Left lung (tissue), 10 donors: Measurements from ENCODE around the gene GABRG3. TPM values are rescaled to one million over a fixed set of nuclear protein-coding genes. Genes with fewer than 3 reads are reported as not detected.

Source experiments
- ATAC-seq: fragments of 200-7000 bp; cut with Tn5 transposase; one replicate; pipeline ENCODE4 v1.9.1; 2020; ENCODE audit warnings: moderate library complexity
- DNase-seq, 4 donors: peaks; one replicate each; pipeline ENCODE4 v3.0.0-alpha.2; 2013 to 2020
- H3K27ac ChIP-seq, 2 donors: fragments of 200-600 bp; sonication (generic) in 1 of 2; one replicate each; pipeline versions ENCODE4 v1.5.0 to v1.8.0; 2020 to 2021
- H3K27me3 ChIP-seq, 2 donors: fragments of 200-600 bp; sonication (generic) in 1 of 2; one replicate each; pipeline versions ENCODE4 v1.5.0 to v1.8.0; 2020 to 2021
- H3K36me3 ChIP-seq, 2 donors: fragments of 200-600 bp; sonication (generic) in 1 of 2; one replicate each; pipeline versions ENCODE4 v1.5.0 to v1.8.0; 2020 to 2021
- H3K4me1 ChIP-seq, 2 donors: fragments of 200-600 bp; one replicate each; pipeline ENCODE4 v1.8.0; 2021
- H3K4me3 ChIP-seq, 2 donors: fragments of 200-600 bp; sonication (generic) in 1 of 2; one replicate each; pipeline versions ENCODE4 v1.5.0 to v1.8.0; 2020 to 2021; ENCODE audit warnings: mild to moderate bottlenecking in 1 of 2
- H3K9me3 ChIP-seq, 2 donors: fragments of 200-600 bp; sonication (generic) in 1 of 2; one replicate each; pipeline versions ENCODE4 v1.5.0 to v1.8.0; 2020 to 2021
- intact Hi-C, 2 donors: fragments of 100-400 bp; cut with DNase I; formaldehyde crosslinking; loops; one replicate each; pipeline versions ENCODE4 v1.11.2 to v1.14.2; 2022
- polyA plus RNA-seq, 6 donors: library from polyadenylated mRNA; unstranded; fragments of 120-200 nt; gene quantifications; one replicate each; pipeline ENCODE4 v1.2.1, GENCODE V29; 2013; ENCODE audit not compliant: insufficient read length in 6 of 6
- total RNA-seq, 2 donors: library from RNA; stranded (reverse); fragmentation: NEBNext Ultra II Directional; extraction: Animal tissue kit (Norgen Biotek cat#: 25700); gene quantifications; one replicate each; pipeline ENCODE4 v1.2.1, GENCODE V29; 2021
- TF ChIP-seq, protein P1 (sequence below), 2 donors: fragments of 200-600 bp; sonication (generic) in 1 of 2; IDR thresholded peaks; one replicate each; pipeline versions ENCODE4 v1.5.0 to v1.8.0; 2021; ENCODE audit warnings: antibody characterized with exemption in 2 of 2
- donor health status: DM: no; HTN: yes; CAD: no.
- donor health status: DM: no; HTN: no; CAD: no.

Gene GABRG3
- total and polyA plus RNA-seq, 8 donors = 0.23 to 13.8 (median 10.3) TPM; not detected in 1

DNA sequence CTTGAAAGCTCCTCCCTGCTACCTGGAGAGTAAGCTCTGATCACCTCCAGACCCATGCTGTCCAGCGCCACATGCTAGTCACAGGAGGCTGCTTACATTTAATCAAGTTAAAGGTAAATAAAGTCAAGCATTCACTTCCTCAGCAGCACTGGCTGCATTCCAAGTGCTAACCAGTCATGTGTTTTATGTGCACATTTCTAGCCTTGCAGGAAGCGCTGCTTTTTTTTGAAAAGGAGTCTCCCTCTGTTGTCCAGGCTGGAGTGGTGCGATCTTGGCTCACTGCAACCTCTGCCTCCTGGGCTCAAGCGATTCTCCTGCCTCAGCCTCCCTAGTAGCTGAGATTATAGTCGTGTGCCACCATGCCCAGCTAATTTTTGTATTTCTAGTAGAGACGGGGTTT lies 279.2 kb downstream of the GABRG3 start:
- Histone ChIP-seq H3K4me3 (no peak overlapping the region), H3K27me3 (no peaks in the 10 kb centered on the region), H3K4me1 (no peaks in the 10 kb centered on the region), H3K36me3 (no peaks in the 10 kb centered on the region), H3K27ac (no peak overlapping the region), H3K9me3 (peaks cover 0 to 4% of the 10 kb centered on the region in 2 donors)
- ATAC-seq = no peak
- TF ChIP-seq, protein P1, sequence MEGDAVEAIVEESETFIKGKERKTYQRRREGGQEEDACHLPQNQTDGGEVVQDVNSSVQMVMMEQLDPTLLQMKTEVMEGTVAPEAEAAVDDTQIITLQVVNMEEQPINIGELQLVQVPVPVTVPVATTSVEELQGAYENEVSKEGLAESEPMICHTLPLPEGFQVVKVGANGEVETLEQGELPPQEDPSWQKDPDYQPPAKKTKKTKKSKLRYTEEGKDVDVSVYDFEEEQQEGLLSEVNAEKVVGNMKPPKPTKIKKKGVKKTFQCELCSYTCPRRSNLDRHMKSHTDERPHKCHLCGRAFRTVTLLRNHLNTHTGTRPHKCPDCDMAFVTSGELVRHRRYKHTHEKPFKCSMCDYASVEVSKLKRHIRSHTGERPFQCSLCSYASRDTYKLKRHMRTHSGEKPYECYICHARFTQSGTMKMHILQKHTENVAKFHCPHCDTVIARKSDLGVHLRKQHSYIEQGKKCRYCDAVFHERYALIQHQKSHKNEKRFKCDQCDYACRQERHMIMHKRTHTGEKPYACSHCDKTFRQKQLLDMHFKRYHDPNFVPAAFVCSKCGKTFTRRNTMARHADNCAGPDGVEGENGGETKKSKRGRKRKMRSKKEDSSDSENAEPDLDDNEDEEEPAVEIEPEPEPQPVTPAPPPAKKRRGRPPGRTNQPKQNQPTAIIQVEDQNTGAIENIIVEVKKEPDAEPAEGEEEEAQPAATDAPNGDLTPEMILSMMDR (IDR thresholded peaks at IDR 0.05) = no peak
- intact Hi-C loops = no loop called here
- DNase-seq = peak in 1 of 4 donors; percentile 28

DNA sequence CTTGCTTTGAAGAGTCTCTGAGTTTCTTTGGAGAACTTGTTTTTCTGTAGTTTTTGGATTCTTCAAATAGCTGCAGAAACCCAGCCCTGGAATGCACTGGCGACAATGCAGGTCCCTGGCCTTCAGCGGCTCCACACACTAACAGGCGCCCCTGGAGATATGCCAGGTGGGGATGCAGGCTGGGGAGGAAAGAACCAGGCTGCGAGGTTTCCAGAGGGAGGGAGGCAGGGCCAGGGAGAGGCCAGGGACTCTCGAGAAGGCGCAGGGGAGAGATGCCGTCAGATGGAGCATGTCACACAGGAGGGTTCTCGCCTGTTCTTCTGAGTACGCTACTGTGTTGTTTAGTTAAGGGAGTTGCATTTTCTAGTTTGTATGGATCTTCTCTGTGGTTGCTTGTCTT lies 283.1 kb downstream of the GABRG3 start:
- intact Hi-C loops = no loop called here
- TF ChIP-seq, protein P1 (IDR thresholded peaks at IDR 0.05) = no peak
- no peaks in the 10 kb centered on the region for H3K36me3 ChIP-seq

DNA sequence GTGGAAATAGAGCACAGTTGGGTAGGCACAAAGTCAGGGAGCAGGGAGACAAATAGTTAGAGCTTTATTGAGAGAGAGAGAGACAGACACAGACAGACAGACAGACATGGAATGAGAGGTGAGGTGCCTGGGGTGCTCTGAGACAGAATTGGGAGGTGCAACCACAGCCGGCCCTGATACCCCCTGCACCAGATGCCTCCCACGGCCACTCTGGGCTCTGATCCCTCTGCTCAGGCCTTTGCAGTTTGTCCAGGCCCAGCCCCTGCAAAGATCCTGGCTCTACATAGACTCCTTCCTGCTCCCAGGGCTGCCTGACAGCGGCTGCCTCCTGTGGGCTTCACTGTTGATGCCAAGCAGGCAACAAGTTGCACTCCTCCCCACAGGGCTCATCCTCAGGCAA lies 283.8 kb downstream of the GABRG3 start:
- TF ChIP-seq, protein P1 (IDR thresholded peaks at IDR 0.05) = no peak
- Histone ChIP-seq H3K27me3 (no peaks in the 10 kb centered on the region), H3K4me3 (no peak overlapping the region), H3K36me3 (no peaks in the 10 kb centered on the region), H3K4me1 (no peaks in the 10 kb centered on the region), H3K27ac (no peak overlapping the region), H3K9me3 (peaks cover 0 to 4% of the 10 kb centered on the region in 2 donors)
- ATAC-seq (no peak), DNase-seq (no peak)
- intact Hi-C loops = no loop called here

More for the DNA sequence above, 283.1 kb downstream of the GABRG3 start:
- Histone ChIP-seq H3K4me1 (no peaks in the 10 kb centered on the region), H3K27me3 (no peaks in the 10 kb centered on the region), H3K27ac (no peak overlapping the region), H3K9me3 (no peaks in the 10 kb centered on the region), H3K4me3 (no peak overlapping the region)
- DNase-seq = no peak
- ATAC-seq = no peak

DNA sequence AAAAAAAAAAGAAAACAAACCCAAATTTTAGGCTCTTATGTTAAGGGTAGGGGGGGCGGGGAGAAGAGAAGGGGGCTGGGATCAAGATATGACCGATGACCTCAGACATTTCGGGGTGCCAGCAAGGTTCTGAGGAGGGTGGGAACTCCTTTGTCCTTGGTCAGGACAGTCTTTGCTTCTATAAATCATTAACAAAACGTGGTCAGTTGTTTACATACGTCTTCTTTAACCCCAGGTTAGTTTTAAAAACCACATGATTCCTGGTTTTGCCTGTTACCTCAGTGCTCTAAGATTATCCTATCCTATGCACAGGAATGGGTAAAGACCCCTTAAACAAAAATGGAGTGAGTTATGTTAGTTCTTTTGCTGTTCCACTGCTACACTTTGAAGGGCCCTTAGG lies 285.5 kb downstream of the GABRG3 start:
- DNase-seq (no peak), ATAC-seq (no peak)
- Histone ChIP-seq H3K27me3 (no peaks in the 10 kb centered on the region), H3K36me3 (no peaks in the 10 kb centered on the region), H3K4me3 (no peak overlapping the region), H3K27ac (no peak overlapping the region), H3K4me1 (no peaks in the 10 kb centered on the region), H3K9me3 (peaks cover 0 to 7% of the 10 kb centered on the region in 2 donors)
- intact Hi-C loops = no loop called here
- TF ChIP-seq, protein P1 (IDR thresholded peaks at IDR 0.05) = no peak

DNA sequence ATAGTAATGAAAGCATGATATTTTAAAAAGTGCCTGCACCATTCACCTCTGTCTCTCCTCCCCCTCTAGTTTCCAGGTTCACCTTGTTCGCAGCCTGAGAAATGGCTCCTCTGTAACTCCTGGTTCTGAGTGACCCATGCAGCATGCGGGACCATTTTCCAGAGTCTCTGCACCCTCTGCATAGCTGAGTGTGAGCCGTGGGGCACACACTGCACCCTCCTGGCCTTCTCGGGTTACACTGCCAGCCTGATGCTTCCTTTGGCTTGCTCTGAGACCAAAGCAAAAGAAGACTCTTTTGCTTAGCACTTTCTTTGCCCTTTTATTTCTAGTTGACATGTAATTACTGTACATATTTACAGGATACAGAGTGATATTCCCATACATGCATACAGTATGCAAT lies 287.3 kb downstream of the GABRG3 start:
- no peak for DNase-seq
- TF ChIP-seq, protein P1 (IDR thresholded peaks at IDR 0.05) = no peak
- no peaks in the 10 kb centered on the region for H3K36me3 ChIP-seq
- H3K4me3 ChIP-seq = no peak overlapping the region
- no peak for ATAC-seq
- no peaks in the 10 kb centered on the region for H3K4me1 ChIP-seq
- intact Hi-C loops = no loop called here
- H3K27ac ChIP-seq = no peak overlapping the region
- H3K27me3 ChIP-seq = no peaks in the 10 kb centered on the region
- H3K9me3 ChIP-seq = peaks cover 0 to 7% of the 10 kb centered on the region in 2 donors
